Panc1 (cell line): Measurements from ENCODE around the gene ALOX12B. TPM values are rescaled to one million over a fixed set of nuclear protein-coding genes. Genes with fewer than 3 reads are reported as not detected.

Experiments used
- ATAC-seq: fragments of 200-7000 bp; cut with Tn5 transposase; 2 replicates; pipeline ENCODE4 v1.9.1; 2020; ENCODE audit warnings: mild to moderate bottlenecking, moderate library complexity
- BruUV-seq: library from RNA; stranded (reverse); fragments of 400-500 nt; replicated peaks from 2 replicates; lab custom pipeline; 2021; lab: Mats Ljungman, UMichigan
- CTCF ChIA-PET: fragments of 300-600 bp; sonication (Branson Sonifier 250); formaldehyde crosslinking; loops from one replicate; lab custom pipeline; 2022; ENCODE audit warnings: antibody characterized with exemption; lab: Charles Lee
- POLR2A ChIA-PET: fragments of 300-600 bp; sonication (Branson Sonifier 250); formaldehyde crosslinking; loops from one replicate; lab custom pipeline; 2022; ENCODE audit warnings: antibody characterized with exemption; lab: Charles Lee
- DNase-seq: peaks from one replicate; pipeline ENCODE4 v3.0.0-alpha.2; 2010; ENCODE audit warnings: low read depth, low spot score
- H3K27ac ChIP-seq: 2 replicates; pipeline ENCODE4 v1.5.1; 2011; ENCODE audit warnings: mild to moderate bottlenecking, low read length, inconsistent platforms
- H3K27me3 ChIP-seq: fragments of 200-500 bp; sonication (Bioruptor generic); 2 replicates; pipeline ENCODE4 v1.6.0; 2014; ENCODE audit warnings: low read length, inconsistent platforms; ENCODE audit not compliant: control insufficient read depth, insufficient read depth
- H3K36me3 ChIP-seq: fragments of 200-500 bp; sonication (Bioruptor generic); 2 replicates; pipeline ENCODE4 v1.5.1; 2014; ENCODE audit warnings: inconsistent platforms, mild to moderate bottlenecking, low read length, moderate library complexity; ENCODE audit not compliant: control insufficient read depth, insufficient read depth
- H3K4me1 ChIP-seq: 2 replicates; pipeline ENCODE4 v1.5.1; 2011; ENCODE audit warnings: inconsistent platforms, mild to moderate bottlenecking, low read length, moderate library complexity; ENCODE audit not compliant: control insufficient read depth, insufficient read depth
- H3K4me3 ChIP-seq, 2 experiments: 2 replicates each; pipeline ENCODE4 v1.5.1; 2011 to 2012; ENCODE audit warnings: low read depth in 2 of 2, low read length in 2 of 2, mild to moderate bottlenecking in 2 of 2, inconsistent platforms in 1 of 2, moderate library complexity in 1 of 2
- H3K9me3 ChIP-seq: fragments of 200-500 bp; sonication (Bioruptor generic); 2 replicates; pipeline ENCODE4 v1.5.1; 2014; ENCODE audit warnings: low read depth, mild to moderate bottlenecking, inconsistent platforms, low read length, moderate library complexity; ENCODE audit not compliant: control insufficient read depth, insufficient read depth
- POLR2AphosphoS5 ChIP-seq: IDR thresholded peaks from 2 replicates; pipeline ENCODE4 v1.6.1; 2012; ENCODE audit warnings: mild to moderate bottlenecking, low read depth, low read length, moderate library complexity
- SIN3A ChIP-seq: IDR thresholded peaks from 2 replicates; pipeline ENCODE4 v1.6.1; 2012; ENCODE audit warnings: low read depth, mild to moderate bottlenecking, low read length, moderate library complexity, borderline replicate concordance; ENCODE audit not compliant: insufficient read depth
- TCF7L2 ChIP-seq: IDR thresholded peaks from 2 replicates; pipeline ENCODE4 v1.6.1; 2011; ENCODE audit warnings: mild to moderate bottlenecking, low read depth, low read length, inconsistent platforms
- in situ Hi-C: cut with HindIII; loops from 2 replicates; pipeline ENCODE4 v1.10.0; 2016; ENCODE audit warnings: low sequenced_read_pairs, low pct_unique_long_range_greater_than_20kb
- intact Hi-C: fragments of 100-400 bp; cut with micrococcal nuclease; formaldehyde crosslinking; loops from one replicate; pipeline ENCODE4 v1.10.0; 2022; ENCODE audit not compliant: unreplicated experiment
- total RNA-seq: library from RNA; stranded (reverse); gene quantifications from one replicate; pipeline ENCODE4 v1.2.1, GENCODE V29; 2021; ENCODE audit not compliant: unreplicated experiment
- TF ChIP-seq, protein P1 (sequence below), 2 experiments: IDR thresholded peaks; 2 replicates each; pipeline ENCODE4 v1.6.1; 2011 to 2012; ENCODE audit warnings: low read depth in 2 of 2, control low read depth in 1 of 2, low read length in 1 of 2, mild to moderate bottlenecking in 1 of 2, moderate library complexity in 1 of 2; ENCODE audit not compliant: insufficient read depth in 1 of 2
- TF ChIP-seq, protein P2 (sequence below): fragments of 450-650 bp; IDR thresholded peaks from 2 replicates; pipeline ENCODE4 v1.5.1; 2017; ENCODE audit warnings: mild to moderate bottlenecking

ALOX12B gene
- total RNA-seq, 1 experiment from 2014 or later, result not detected

- CTCF ChIA-PET, result no interaction called here
- no peak overlapping the region for H3K4me3 ChIP-seq
- intact Hi-C loops, result no loop called here
- H3K4me1 ChIP-seq, result no peaks in the 10 kb centered on the region
- in situ Hi-C loops, result no loop called here
- no peaks in the 10 kb centered on the region; the same call in none of the 2 replicates for H3K27me3 ChIP-seq
- no TSS peak for BruUV-seq
- H3K27ac ChIP-seq, result no peak overlapping the region
- TF ChIP-seq, protein P1, sequence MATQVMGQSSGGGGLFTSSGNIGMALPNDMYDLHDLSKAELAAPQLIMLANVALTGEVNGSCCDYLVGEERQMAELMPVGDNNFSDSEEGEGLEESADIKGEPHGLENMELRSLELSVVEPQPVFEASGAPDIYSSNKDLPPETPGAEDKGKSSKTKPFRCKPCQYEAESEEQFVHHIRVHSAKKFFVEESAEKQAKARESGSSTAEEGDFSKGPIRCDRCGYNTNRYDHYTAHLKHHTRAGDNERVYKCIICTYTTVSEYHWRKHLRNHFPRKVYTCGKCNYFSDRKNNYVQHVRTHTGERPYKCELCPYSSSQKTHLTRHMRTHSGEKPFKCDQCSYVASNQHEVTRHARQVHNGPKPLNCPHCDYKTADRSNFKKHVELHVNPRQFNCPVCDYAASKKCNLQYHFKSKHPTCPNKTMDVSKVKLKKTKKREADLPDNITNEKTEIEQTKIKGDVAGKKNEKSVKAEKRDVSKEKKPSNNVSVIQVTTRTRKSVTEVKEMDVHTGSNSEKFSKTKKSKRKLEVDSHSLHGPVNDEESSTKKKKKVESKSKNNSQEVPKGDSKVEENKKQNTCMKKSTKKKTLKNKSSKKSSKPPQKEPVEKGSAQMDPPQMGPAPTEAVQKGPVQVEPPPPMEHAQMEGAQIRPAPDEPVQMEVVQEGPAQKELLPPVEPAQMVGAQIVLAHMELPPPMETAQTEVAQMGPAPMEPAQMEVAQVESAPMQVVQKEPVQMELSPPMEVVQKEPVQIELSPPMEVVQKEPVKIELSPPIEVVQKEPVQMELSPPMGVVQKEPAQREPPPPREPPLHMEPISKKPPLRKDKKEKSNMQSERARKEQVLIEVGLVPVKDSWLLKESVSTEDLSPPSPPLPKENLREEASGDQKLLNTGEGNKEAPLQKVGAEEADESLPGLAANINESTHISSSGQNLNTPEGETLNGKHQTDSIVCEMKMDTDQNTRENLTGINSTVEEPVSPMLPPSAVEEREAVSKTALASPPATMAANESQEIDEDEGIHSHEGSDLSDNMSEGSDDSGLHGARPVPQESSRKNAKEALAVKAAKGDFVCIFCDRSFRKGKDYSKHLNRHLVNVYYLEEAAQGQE (IDR thresholded peaks at IDR 0.05; ENCODE audit: insufficient read depth in 1 of 2, low read depth in 2 of 2, low read length in 1 of 2), result no peak
- no peak for TF ChIP-seq POLR2AphosphoS5
- TF ChIP-seq, protein P2, sequence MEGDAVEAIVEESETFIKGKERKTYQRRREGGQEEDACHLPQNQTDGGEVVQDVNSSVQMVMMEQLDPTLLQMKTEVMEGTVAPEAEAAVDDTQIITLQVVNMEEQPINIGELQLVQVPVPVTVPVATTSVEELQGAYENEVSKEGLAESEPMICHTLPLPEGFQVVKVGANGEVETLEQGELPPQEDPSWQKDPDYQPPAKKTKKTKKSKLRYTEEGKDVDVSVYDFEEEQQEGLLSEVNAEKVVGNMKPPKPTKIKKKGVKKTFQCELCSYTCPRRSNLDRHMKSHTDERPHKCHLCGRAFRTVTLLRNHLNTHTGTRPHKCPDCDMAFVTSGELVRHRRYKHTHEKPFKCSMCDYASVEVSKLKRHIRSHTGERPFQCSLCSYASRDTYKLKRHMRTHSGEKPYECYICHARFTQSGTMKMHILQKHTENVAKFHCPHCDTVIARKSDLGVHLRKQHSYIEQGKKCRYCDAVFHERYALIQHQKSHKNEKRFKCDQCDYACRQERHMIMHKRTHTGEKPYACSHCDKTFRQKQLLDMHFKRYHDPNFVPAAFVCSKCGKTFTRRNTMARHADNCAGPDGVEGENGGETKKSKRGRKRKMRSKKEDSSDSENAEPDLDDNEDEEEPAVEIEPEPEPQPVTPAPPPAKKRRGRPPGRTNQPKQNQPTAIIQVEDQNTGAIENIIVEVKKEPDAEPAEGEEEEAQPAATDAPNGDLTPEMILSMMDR, result no peak
- no peak for TF ChIP-seq SIN3A
- DNase-seq (no peak), ATAC-seq (no peak)
- POLR2A ChIA-PET, result no interaction called here
- no peaks in the 10 kb centered on the region for H3K9me3 ChIP-seq
- no peaks in the 10 kb centered on the region for H3K36me3 ChIP-seq
Measured at GRCh38 chr17:8031950-8032349, 55.6 kb downstream of the ALOX12B start.

DNA sequence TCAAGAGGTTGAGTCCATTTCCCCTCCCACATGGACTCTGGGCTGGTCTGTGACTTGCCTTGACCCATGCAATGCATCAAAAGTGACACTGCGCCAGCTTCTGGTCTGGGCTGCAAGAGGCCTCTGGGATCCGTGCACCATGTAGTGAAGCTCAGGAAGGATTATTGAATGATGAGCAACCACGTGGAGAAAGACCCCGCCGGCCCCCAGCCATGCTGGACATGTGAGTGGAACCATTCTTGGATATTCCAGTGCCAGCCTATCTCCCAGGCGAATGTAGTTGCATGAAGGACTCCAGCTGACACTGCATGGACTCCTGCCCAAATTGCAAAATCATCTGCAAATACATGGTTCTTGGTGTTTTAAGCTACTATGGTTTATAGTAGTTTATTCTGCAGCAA, 56.3 kb downstream of the ALOX12B start:
- no peak overlapping the region for H3K27ac ChIP-seq
- TF ChIP-seq POLR2AphosphoS5 (no peak), TCF7L2 (no peak), SIN3A (no peak)
- TF ChIP-seq, protein P1 (IDR thresholded peaks at IDR 0.05; ENCODE audit: insufficient read depth in 1 of 2, low read depth in 2 of 2, low read length in 1 of 2), result no peak
- TF ChIP-seq, protein P2, result no peak
- CTCF ChIA-PET, result no interaction called here
- in situ Hi-C loops, result no loop called here
- intact Hi-C loops, result no loop called here
- no peak for DNase-seq
- ATAC-seq, result no peak
- POLR2A ChIA-PET, result no interaction called here
- H3K27me3 ChIP-seq, result no peaks in the 10 kb centered on the region; the same call in none of the 2 replicates
- BruUV-seq, result no TSS peak
- H3K4me1 ChIP-seq, result no peaks in the 10 kb centered on the region
- no peaks in the 10 kb centered on the region for H3K36me3 ChIP-seq
- no peaks in the 10 kb centered on the region for H3K9me3 ChIP-seq
- H3K4me3 ChIP-seq, result no peak overlapping the region
